Parathyroid adenoma (tissue), 2 donors: ENCODE results near the gene HPCAL1.
"Not testable (repeated sequence)": the region's sequence is repeated elsewhere in the genome, so short reads cannot be mapped to it uniquely, and the experiment has no call there.

Experiments used
- H2AFZ ChIP-seq: fragments of 300-600 bp; sonication (generic); one replicate; pipeline ENCODE4 v1.7.0; 2017; ENCODE audit warnings: antibody characterized with exemption, mild to moderate bottlenecking
- H3K27ac ChIP-seq: fragments of 300-600 bp; sonication (generic); one replicate; pipeline ENCODE4 v1.7.0; 2017
- H3K27me3 ChIP-seq: fragments of 300-600 bp; sonication (generic); one replicate; pipeline ENCODE4 v1.7.0; 2017; ENCODE audit warnings: low read length; ENCODE audit not compliant: control insufficient read depth, insufficient read depth
- H3K36me3 ChIP-seq: fragments of 300-600 bp; sonication (generic); one replicate; pipeline ENCODE4 v1.7.0; 2017; ENCODE audit warnings: low read length; ENCODE audit not compliant: control insufficient read depth, insufficient read depth
- H3K4me1 ChIP-seq: fragments of 300-600 bp; sonication (generic); one replicate; pipeline ENCODE4 v1.7.0; 2017; ENCODE audit warnings: control low read depth
- H3K4me2 ChIP-seq: fragments of 300-600 bp; sonication (generic); one replicate; pipeline ENCODE4 v1.7.0; 2017; ENCODE audit warnings: low read length
- H3K4me3 ChIP-seq: fragments of 300-600 bp; sonication (generic); one replicate; pipeline ENCODE4 v1.7.0; 2017; ENCODE audit warnings: low read depth, low read length
- H3K79me2 ChIP-seq: fragments of 300-600 bp; sonication (generic); one replicate; pipeline ENCODE4 v1.7.0; 2017; ENCODE audit warnings: control low read depth
- H3K9ac ChIP-seq: fragments of 300-600 bp; sonication (generic); one replicate; pipeline ENCODE4 v1.7.0; 2017; ENCODE audit warnings: mild to moderate bottlenecking
- H3K9me3 ChIP-seq: fragments of 300-600 bp; sonication (generic); one replicate; pipeline ENCODE4 v1.7.0; 2017; ENCODE audit warnings: low read length; ENCODE audit not compliant: control insufficient read depth
- TF ChIP-seq, protein P1 (sequence below): fragments of 300-600 bp; sonication (generic); IDR thresholded peaks from one replicate; pipeline ENCODE4 v1.7.0; 2017; ENCODE audit warnings: antibody characterized with exemption, mild to moderate bottlenecking
- donor health status: primary hyperparathyroidism.

Gene HPCAL1

DNA sequence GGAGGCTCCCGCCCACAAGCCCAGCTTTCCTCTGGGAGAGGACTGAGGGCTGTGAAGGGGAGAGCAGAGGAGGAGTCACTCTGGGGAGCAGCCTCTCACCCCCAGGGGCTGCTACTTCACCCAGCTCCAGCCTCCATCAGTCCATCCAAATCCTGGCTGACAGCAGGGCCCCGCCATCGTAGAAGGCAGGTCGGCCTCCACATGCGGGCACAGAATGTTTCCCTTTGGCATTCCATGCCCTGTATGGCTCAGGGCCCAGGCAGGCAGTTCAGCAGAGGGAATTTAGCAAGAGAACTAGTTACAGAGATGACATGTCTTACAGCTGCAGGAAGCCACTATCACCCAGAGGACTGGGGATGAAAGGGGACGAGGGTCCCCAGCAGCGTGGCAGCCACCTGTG, 151.8 kb downstream of the HPCAL1 start:
- no peak overlapping the region for H3K9ac ChIP-seq
- H3K27ac ChIP-seq = peak overlapping the region; percentile 81
- peaks cover 39% of the 10 kb centered on the region for H3K4me1 ChIP-seq
- no peaks in the 10 kb centered on the region for H3K27me3 ChIP-seq
- H3K4me2 ChIP-seq = no peak overlapping the region
- TF ChIP-seq, protein P1, sequence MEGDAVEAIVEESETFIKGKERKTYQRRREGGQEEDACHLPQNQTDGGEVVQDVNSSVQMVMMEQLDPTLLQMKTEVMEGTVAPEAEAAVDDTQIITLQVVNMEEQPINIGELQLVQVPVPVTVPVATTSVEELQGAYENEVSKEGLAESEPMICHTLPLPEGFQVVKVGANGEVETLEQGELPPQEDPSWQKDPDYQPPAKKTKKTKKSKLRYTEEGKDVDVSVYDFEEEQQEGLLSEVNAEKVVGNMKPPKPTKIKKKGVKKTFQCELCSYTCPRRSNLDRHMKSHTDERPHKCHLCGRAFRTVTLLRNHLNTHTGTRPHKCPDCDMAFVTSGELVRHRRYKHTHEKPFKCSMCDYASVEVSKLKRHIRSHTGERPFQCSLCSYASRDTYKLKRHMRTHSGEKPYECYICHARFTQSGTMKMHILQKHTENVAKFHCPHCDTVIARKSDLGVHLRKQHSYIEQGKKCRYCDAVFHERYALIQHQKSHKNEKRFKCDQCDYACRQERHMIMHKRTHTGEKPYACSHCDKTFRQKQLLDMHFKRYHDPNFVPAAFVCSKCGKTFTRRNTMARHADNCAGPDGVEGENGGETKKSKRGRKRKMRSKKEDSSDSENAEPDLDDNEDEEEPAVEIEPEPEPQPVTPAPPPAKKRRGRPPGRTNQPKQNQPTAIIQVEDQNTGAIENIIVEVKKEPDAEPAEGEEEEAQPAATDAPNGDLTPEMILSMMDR = no peak
- H3K9me3 ChIP-seq = no peaks in the 10 kb centered on the region
- H3K36me3 ChIP-seq = no peaks in the 10 kb centered on the region
- H3K79me2 ChIP-seq = no peaks in the 10 kb centered on the region
- no peak overlapping the region for H3K4me3 ChIP-seq
- peak overlapping the region; percentile 81 for H2AFZ ChIP-seq

DNA sequence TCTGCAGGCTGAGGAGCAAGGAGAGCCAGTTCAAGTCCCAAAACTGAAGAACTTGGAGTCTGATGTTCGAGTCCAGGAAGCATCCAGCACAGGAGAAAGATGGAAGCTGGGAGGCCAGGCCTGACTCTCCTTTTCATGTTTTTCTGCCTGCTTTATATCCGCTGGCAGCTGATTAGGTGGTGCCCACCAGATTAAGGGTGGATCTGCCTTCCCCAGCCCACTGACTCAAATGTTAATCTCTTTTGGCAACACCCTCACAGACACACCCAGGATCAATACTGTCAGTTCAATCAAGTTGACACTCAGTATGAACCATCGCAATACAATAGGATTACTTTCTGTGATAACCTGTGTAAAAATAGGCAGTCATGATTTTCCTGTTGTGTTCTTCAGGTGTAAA, 154.5 kb downstream of the HPCAL1 start:
- H3K4me2 ChIP-seq, H3K79me2 ChIP-seq, H3K9ac ChIP-seq, H2AFZ ChIP-seq, H3K4me3 ChIP-seq, H3K27me3 ChIP-seq, H3K36me3 ChIP-seq, H3K27ac ChIP-seq, H3K9me3 ChIP-seq: not testable (repeated sequence)
- peaks cover 50% of the 10 kb centered on the region for H3K4me1 ChIP-seq

DNA sequence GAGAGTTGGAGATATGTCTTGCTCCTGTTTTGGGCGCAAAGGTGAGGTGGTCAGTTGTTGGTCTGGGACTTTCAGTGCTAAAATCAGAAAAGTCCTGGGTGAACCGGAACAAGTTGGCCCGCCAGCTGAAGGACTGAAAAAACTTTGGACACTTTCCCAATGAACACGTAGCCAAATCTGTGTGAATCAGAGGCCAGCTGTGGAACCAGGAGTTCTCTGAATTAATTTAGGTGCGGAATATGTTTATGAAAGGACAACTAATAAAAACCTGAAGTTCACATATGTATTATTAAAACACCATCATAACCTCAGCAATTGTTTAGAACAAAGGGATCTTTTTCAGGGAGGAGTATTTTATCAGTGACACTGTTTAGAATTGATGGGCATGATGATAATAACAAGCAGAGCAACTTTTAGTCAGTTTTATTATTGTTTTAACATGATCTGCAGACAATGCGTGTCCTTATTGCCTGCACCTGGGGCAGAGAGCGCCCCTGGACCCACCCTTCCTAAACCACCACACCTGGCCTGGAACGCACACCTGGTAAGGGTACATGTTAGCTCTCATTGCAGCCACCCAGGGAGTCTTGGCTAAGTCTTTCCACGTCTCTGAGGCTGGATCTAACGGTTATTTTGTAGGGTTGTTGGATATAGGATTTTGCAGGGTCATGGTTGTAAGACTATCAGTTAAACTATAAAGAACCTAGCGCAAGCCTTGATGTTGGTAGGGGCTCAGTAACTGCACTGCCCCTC, 155.3 kb downstream of the HPCAL1 start:
- peak overlapping the region; percentile 45 for H2AFZ ChIP-seq

DNA sequence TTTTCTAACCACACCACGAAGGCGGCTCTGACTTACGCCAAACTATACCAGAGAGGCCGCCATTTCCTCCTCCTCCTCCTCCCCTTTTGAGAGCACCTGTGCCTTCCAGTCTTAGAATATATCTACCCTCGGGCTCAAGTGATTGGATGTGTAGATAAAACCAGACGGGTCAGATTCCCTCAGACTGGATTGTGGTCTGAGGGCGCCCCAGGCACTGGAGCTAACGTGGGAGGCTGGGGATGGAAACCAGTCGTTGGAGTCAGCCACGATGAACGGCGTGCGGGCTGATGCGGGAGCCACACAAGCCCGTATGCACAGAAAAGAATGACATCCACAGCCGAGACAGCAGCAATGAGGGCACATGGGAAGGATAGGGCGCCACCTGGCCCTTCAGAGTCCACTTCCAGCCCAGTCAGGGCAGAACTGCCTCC, 157.7 kb downstream of the HPCAL1 start:
- Histone ChIP-seq H2AFZ (peak overlapping the region; percentile 69), H3K36me3 (no peaks in the 10 kb centered on the region), H3K4me1 (peaks cover 37% of the 10 kb centered on the region), H3K27me3 (no peaks in the 10 kb centered on the region), H3K4me2 (no peak overlapping the region), H3K9ac (no peak overlapping the region), H3K9me3 (no peaks in the 10 kb centered on the region), H3K4me3 (no peak overlapping the region), H3K79me2 (no peaks in the 10 kb centered on the region), H3K27ac (peak overlapping the region; percentile 47)
- TF ChIP-seq, protein P1 = peak; percentile 16

More for the DNA sequence above, 155.3 kb downstream of the HPCAL1 start:
- H3K27ac ChIP-seq = peak overlapping the region; percentile 73
- TF ChIP-seq, protein P1 = no peak
- H3K79me2 ChIP-seq = no peaks in the 10 kb centered on the region
- H3K4me3 ChIP-seq = no peak overlapping the region
- H3K9me3 ChIP-seq = no peaks in the 10 kb centered on the region
- peaks cover 54% of the 10 kb centered on the region for H3K4me1 ChIP-seq
- H3K36me3 ChIP-seq = no peaks in the 10 kb centered on the region
- H3K4me2 ChIP-seq = peak overlapping the region; percentile 25
- H3K27me3 ChIP-seq = no peaks in the 10 kb centered on the region
- H3K9ac ChIP-seq = no peak overlapping the region

DNA sequence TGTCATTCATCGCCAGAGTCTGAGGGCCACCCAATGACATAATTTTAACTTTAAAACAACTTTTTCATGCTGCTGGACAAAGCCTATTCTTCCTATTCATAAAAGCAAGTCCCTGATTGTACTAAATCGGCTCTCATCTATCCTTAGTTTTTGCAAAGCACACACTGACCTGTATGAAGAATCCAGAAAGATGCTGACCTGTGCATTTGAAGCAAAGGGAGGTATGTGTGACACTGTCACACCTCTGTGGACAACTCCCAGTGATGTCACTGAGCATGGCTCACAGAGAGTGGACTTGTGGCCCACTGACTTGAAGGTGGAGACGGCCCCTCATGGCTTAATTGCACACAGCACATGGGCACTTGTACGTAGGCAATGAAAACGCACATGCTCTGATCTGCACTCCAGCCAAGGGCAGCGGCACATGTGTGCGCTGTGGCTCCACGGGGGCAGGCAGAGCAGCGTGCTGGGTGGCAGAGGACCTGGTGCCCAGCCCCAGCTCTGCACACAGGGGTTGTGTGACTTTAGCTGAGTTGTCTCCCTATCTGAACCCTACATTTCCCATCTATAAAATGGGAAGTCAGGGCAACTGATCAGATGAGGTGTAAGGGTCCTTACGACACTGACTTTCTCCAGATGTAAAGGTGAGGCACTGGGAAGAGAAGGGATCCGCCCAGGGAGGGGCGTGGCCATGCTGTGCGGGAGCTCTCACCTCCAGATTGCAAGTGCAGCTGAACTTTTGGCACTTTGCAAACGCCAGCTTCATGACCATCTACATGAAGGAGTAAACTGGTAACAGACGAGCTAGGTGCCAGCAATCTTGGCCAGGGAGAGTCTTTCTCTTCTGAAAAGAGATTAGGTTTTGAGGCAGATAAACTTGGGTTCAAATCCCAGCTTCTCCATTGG, 159.7 kb downstream of the HPCAL1 start:
- no peaks in the 10 kb centered on the region for H3K36me3 ChIP-seq
- peak overlapping the region; percentile 19 for H2AFZ ChIP-seq
- H3K4me2 ChIP-seq = no peak overlapping the region
- no peaks in the 10 kb centered on the region for H3K79me2 ChIP-seq
- H3K9me3 ChIP-seq = no peaks in the 10 kb centered on the region
- no peak overlapping the region for H3K9ac ChIP-seq
- no peak overlapping the region for H3K27ac ChIP-seq
- peaks cover 36% of the 10 kb centered on the region for H3K4me1 ChIP-seq
- H3K27me3 ChIP-seq = no peaks in the 10 kb centered on the region
- TF ChIP-seq, protein P1 = no peak
- H3K4me3 ChIP-seq = no peak overlapping the region
